H1 (cell line): Measurements from ENCODE around the gene LCP1. TPM values are rescaled to one million over a fixed set of nuclear protein-coding genes. Genes with fewer than 3 reads are reported as not detected.

Source experiments
- CTCF ChIA-PET: fragments of 300-600 bp; sonication (Branson Sonifier 250); formaldehyde crosslinking; loops from one replicate; lab custom pipeline; 2021; ENCODE audit not compliant: partially characterized antibody; lab: Charles Lee
- POLR2A ChIA-PET: fragments of 300-600 bp; sonication (Branson Sonifier 250); formaldehyde crosslinking; loops from one replicate; lab custom pipeline; 2021; ENCODE audit warnings: inconsistent platforms; ENCODE audit not compliant: partially characterized antibody; lab: Charles Lee
- DNase-seq, 2 experiments: peaks; one replicate each; pipeline versions ENCODE4 v3.0.0 to v3.0.0-alpha.2; 2010 to 2022; ENCODE audit warnings: low spot score in 2 of 2, low read depth in 1 of 2, mixed read lengths in 1 of 2
- FAIRE-seq: peaks from 2 replicates; lab custom pipeline; 2011; peaks lifted over from hg19 to GRCh38; lab: Jason Lieb, UNC
- H2AFZ ChIP-seq: 2 replicates; pipeline ENCODE4 v1.8.1; 2012; ENCODE audit warnings: low read length, inconsistent platforms
- H2AK5ac ChIP-seq: 2 replicates; pipeline ENCODE4 v1.6.1; 2013; ENCODE audit warnings: low read depth, low read length
- H2BK120ac ChIP-seq: replicated peaks from 2 replicates; pipeline ENCODE3; 2013; ENCODE audit warnings: low read depth, low read length, inconsistent platforms
- H2BK12ac ChIP-seq: 2 replicates; pipeline ENCODE4 v1.6.1; 2013; ENCODE audit warnings: low read depth, low read length
- H2BK15ac ChIP-seq: 2 replicates; pipeline ENCODE4 v1.6.1; 2013; ENCODE audit warnings: low read length
- H2BK20ac ChIP-seq: 2 replicates; pipeline ENCODE4 v1.6.1; 2013; ENCODE audit warnings: low read length
- H2BK5ac ChIP-seq: 2 replicates; pipeline ENCODE4 v1.6.1; 2013; ENCODE audit warnings: low read depth, low read length
- H3K14ac ChIP-seq: 2 replicates; pipeline ENCODE4 v1.6.1; 2013; ENCODE audit warnings: inconsistent platforms; ENCODE audit not compliant: insufficient read length
- H3K18ac ChIP-seq: 2 replicates; pipeline ENCODE4 v1.6.1; 2013; ENCODE audit warnings: low read length; ENCODE audit errors: extremely low read depth
- H3K23ac ChIP-seq: 2 replicates; pipeline ENCODE4 v1.6.1; 2013; ENCODE audit warnings: inconsistent platforms; ENCODE audit not compliant: insufficient read length
- H3K23me2 ChIP-seq: 2 replicates; pipeline ENCODE4 v1.6.1; 2013; ENCODE audit warnings: low read depth, low read length
- H3K27ac ChIP-seq: 2 replicates; pipeline ENCODE4 v1.6.1; 2011; ENCODE audit warnings: low read depth, low read length, inconsistent platforms
- H3K27me3 ChIP-seq, 4 experiments: replicated peaks in 1 of 4; 1 replicate in 1 of 4; 2 replicates in 3 of 4; pipeline versions ENCODE4 v1.6.1 to v1.8.1; 2011 to 2013; ENCODE audit warnings: low read length in 3 of 4, mild to moderate bottlenecking in 3 of 4, inconsistent platforms in 2 of 4, mixed read lengths in 2 of 4, moderate library complexity in 1 of 4; ENCODE audit not compliant: control insufficient read depth in 3 of 4, insufficient read depth in 3 of 4; ENCODE audit errors: extremely low read depth in 1 of 4
- H3K36me3 ChIP-seq, 4 experiments: 2 replicates each; pipeline versions ENCODE4 v1.6.1 to v1.8.1; 2011 to 2013; ENCODE audit warnings: mild to moderate bottlenecking in 4 of 4, low read length in 3 of 4, moderate library complexity in 2 of 4, control low read depth in 1 of 4, inconsistent platforms in 1 of 4; ENCODE audit not compliant: insufficient read depth in 4 of 4, control insufficient read depth in 2 of 4
- H3K4ac ChIP-seq: replicated peaks from 2 replicates; pipeline ENCODE3; 2013; ENCODE audit warnings: low read length, low read depth, mixed read lengths, inconsistent platforms; ENCODE audit not compliant: insufficient read length
- H3K4me1 ChIP-seq, 4 experiments: replicated peaks in 1 of 4; 1 replicate in 1 of 4; 2 replicates in 3 of 4; pipeline versions ENCODE4 v1.6.1 to v1.8.1; 2011 to 2013; ENCODE audit warnings: low read length in 3 of 4, inconsistent platforms in 2 of 4, mixed read lengths in 1 of 4; ENCODE audit not compliant: insufficient read depth in 4 of 4, control insufficient read depth in 3 of 4
- H3K4me2 ChIP-seq, 2 experiments: 2 replicates each; pipeline versions ENCODE4 v1.6.1 to v1.8.1; 2011 to 2013; ENCODE audit warnings: low read depth in 2 of 2, low read length in 2 of 2, control low read depth in 1 of 2, inconsistent platforms in 1 of 2, mild to moderate bottlenecking in 1 of 2; ENCODE audit not compliant: insufficient read depth in 1 of 2
- H3K4me3 ChIP-seq, 4 experiments: fragments of 200-600, 300-600 bp in 1 of 4; sonication (generic), shearing (Covaris generic), sonication (Bioruptor Twin) in 1 of 4; 2 replicates each; pipeline versions ENCODE4 v1.5.1 to v1.8.1; 2011 to 2016; ENCODE audit warnings: low read length in 4 of 4, low read depth in 3 of 4, control low read depth in 2 of 4, inconsistent platforms in 2 of 4, mild to moderate bottlenecking in 2 of 4, mixed read lengths in 1 of 4, moderate library complexity in 1 of 4; ENCODE audit not compliant: insufficient read depth in 2 of 4; ENCODE audit errors: extremely low read depth in 1 of 4
- H3K56ac ChIP-seq: replicated peaks from 2 replicates; pipeline ENCODE3; 2013; ENCODE audit warnings: low read depth, mild to moderate bottlenecking, mixed read lengths, low read length, inconsistent platforms; ENCODE audit not compliant: insufficient read length
- H3K79me1 ChIP-seq: 2 replicates; pipeline ENCODE4 v1.6.1; 2013; ENCODE audit warnings: low read depth, low read length, control low read depth
- H3K79me2 ChIP-seq, 2 experiments: 2 replicates each; pipeline versions ENCODE4 v1.6.1 to v1.8.1; 2012 to 2013; ENCODE audit warnings: low read length in 2 of 2, mild to moderate bottlenecking in 2 of 2, inconsistent platforms in 1 of 2; ENCODE audit not compliant: insufficient read depth in 2 of 2, control insufficient read depth in 1 of 2
- H3K9ac ChIP-seq, 4 experiments: replicated peaks in 1 of 4; 1 replicate in 1 of 4; 2 replicates in 3 of 4; pipeline versions ENCODE4 v1.6.1 to v1.8.1; 2011 to 2013; ENCODE audit warnings: low read depth in 3 of 4, low read length in 3 of 4, control low read depth in 2 of 4, mild to moderate bottlenecking in 2 of 4, moderate library complexity in 2 of 4, inconsistent platforms in 1 of 4; ENCODE audit errors: extremely low read depth in 1 of 4
- H3K9me3 ChIP-seq, 2 experiments: 2 replicates each; pipeline versions ENCODE4 v1.6.1 to v1.8.1; 2012 to 2013; ENCODE audit warnings: mild to moderate bottlenecking in 2 of 2, moderate library complexity in 2 of 2, control low read depth in 1 of 2, inconsistent platforms in 1 of 2, low read depth in 1 of 2, low read length in 1 of 2, mixed read lengths in 1 of 2; ENCODE audit not compliant: insufficient read depth in 2 of 2
- H4K20me1 ChIP-seq, 2 experiments: replicated peaks in 1 of 2; 2 replicates each; pipeline versions ENCODE3 to v1.8.1; 2011 to 2013; ENCODE audit warnings: inconsistent platforms in 2 of 2, low read length in 2 of 2, mild to moderate bottlenecking in 1 of 2; ENCODE audit not compliant: insufficient read depth in 2 of 2, control insufficient read depth in 1 of 2
- H4K5ac ChIP-seq: 2 replicates; pipeline ENCODE4 v1.6.1; 2013; ENCODE audit warnings: low read length, low read depth, mixed read lengths, inconsistent platforms; ENCODE audit not compliant: insufficient read length
- H4K8ac ChIP-seq: 2 replicates; pipeline ENCODE4 v1.8.0; 2013; ENCODE audit warnings: mild to moderate bottlenecking, moderate library complexity, low read length, inconsistent platforms; ENCODE audit not compliant: insufficient read depth; ENCODE audit errors: extremely low read depth
- H4K91ac ChIP-seq: replicated peaks from 2 replicates; pipeline ENCODE3; 2013; ENCODE audit warnings: low read length, mixed read lengths, inconsistent platforms; ENCODE audit not compliant: insufficient read length
- BCL11A ChIP-seq, 2 experiments: IDR thresholded peaks; one replicate each; pipeline ENCODE4 v1.6.1; 2011; ENCODE audit warnings: low read depth in 2 of 2, low read length in 2 of 2, mild to moderate bottlenecking in 2 of 2
- CBX5 ChIP-seq: fragments of 300-800, 300-1000 bp; sonication (generic); IDR thresholded peaks from 2 replicates; pipeline ENCODE4 v1.7.1; 2016; ENCODE audit warnings: antibody characterized with exemption, low read length, low read depth
- EP300 ChIP-seq, 2 experiments: IDR thresholded peaks; 1 replicate in 1 of 2; 2 replicates in 1 of 2; pipeline ENCODE4 v1.6.1; 2011 to 2012; ENCODE audit warnings: low read depth in 2 of 2, low read length in 2 of 2, mild to moderate bottlenecking in 2 of 2, borderline replicate concordance in 1 of 2, inconsistent platforms in 1 of 2, moderate library complexity in 1 of 2
- EZH2 ChIP-seq: fragments of 200-600 bp; sonication (generic); IDR thresholded peaks from 2 replicates; pipeline ENCODE4 v1.7.1; 2012; ENCODE audit warnings: low read depth, mild to moderate bottlenecking, moderate library complexity, low read length, inconsistent platforms; ENCODE audit not compliant: severe bottlenecking
- HDAC2 ChIP-seq, 2 experiments: fragments of 300-600 bp in 1 of 2; sonication (generic) in 1 of 2; IDR thresholded peaks; 2 replicates each; pipeline ENCODE4 v1.6.1; 2011 to 2012; ENCODE audit warnings: low read depth in 2 of 2, low read length in 2 of 2, mild to moderate bottlenecking in 2 of 2, moderate library complexity in 2 of 2, borderline replicate concordance in 1 of 2, inconsistent platforms in 1 of 2
- JUND ChIP-seq: IDR thresholded peaks from 2 replicates; pipeline ENCODE4 v1.6.1; 2011; ENCODE audit warnings: mild to moderate bottlenecking, improper control_type of control experiment, low read length
- KDM5A ChIP-seq: fragments of 200-600 bp; IDR thresholded peaks from 2 replicates; pipeline ENCODE4 v1.7.1; 2012; ENCODE audit warnings: mild to moderate bottlenecking, low read length, inconsistent platforms, mixed read lengths
- MAFK ChIP-seq: IDR thresholded peaks from 2 replicates; pipeline ENCODE4 v1.6.1; 2012; ENCODE audit warnings: low read depth, mild to moderate bottlenecking, improper control_type of control experiment, low read length
- MAX ChIP-seq: IDR thresholded peaks from 2 replicates; pipeline ENCODE4 v1.6.1; 2012; ENCODE audit warnings: inconsistent platforms
- POLR2AphosphoS5 ChIP-seq: IDR thresholded peaks from 2 replicates; pipeline ENCODE4 v1.6.1; 2011; ENCODE audit warnings: low read depth, low read length
- SP2 ChIP-seq: IDR thresholded peaks from 2 replicates; pipeline ENCODE4 v1.6.1; 2012; ENCODE audit warnings: mild to moderate bottlenecking, low read length, inconsistent platforms
- SP4 ChIP-seq: IDR thresholded peaks from 2 replicates; pipeline ENCODE4 v1.6.1; 2012; ENCODE audit warnings: low read length, inconsistent platforms
- TAF7 ChIP-seq: optimal IDR thresholded peaks from 2 replicates; pipeline ENCODE3; 2011; ENCODE audit warnings: low read depth, mild to moderate bottlenecking, inconsistent platforms, low read length, moderate library complexity, borderline replicate concordance
- TCF12 ChIP-seq: IDR thresholded peaks from 2 replicates; pipeline ENCODE4 v1.6.1; 2011; ENCODE audit warnings: low read depth, mild to moderate bottlenecking, low read length
- ZNF274 ChIP-seq: IDR thresholded peaks from 2 replicates; pipeline ENCODE4 v1.7.0; 2012; ENCODE audit warnings: low read length, borderline replicate concordance; ENCODE audit errors: extremely low read depth
- WGBS, 2 experiments: shearing (Covaris generic) in 1 of 2; methylation state at CpG; one replicate each; pipeline versions ENCODE4 v1.1.6 to v1.1.7; 2013 to 2015; ENCODE audit warnings: low lambda C conversion rate in 2 of 2, mixed read lengths in 2 of 2, inconsistent platforms in 1 of 2, low coverage in 1 of 2, missing lambda C conversion rate in 1 of 2; ENCODE audit not compliant: insufficient replicate concordance in 2 of 2, insufficient coverage in 1 of 2, insufficient read length in 1 of 2; ENCODE audit errors: extremely low coverage in 1 of 2, missing lambda C conversion rate in 1 of 2; 5-methylcytosine and 5-hydroxymethylcytosine counted together
- polyA plus RNA-seq, 7 experiments: library from polyadenylated mRNA; depleted of rRNA in 3 of 7; stranded (reverse) in 5 of 7; unstranded in 2 of 7; fragments of >200 nt in 5 of 7; fragments of 200-250 nt in 2 of 7; gene quantifications; 1 replicate in 5 of 7; 2 replicates in 1 of 7; 4 replicates in 1 of 7; pipeline versions ENCODE4 v1.2.1 to v1.2.3, GENCODE V29; 2011 to 2013; ENCODE audit warnings: missing spikeins in 2 of 7, mixed read lengths in 2 of 7
- total RNA-seq: library from RNA; stranded (reverse); fragmentation: NEBNext Ultra II Directional; extraction: Animal tissue kit (Norgen Biotek cat#: 25700); gene quantifications from 2 replicates; pipeline ENCODE4 v1.2.1, GENCODE V29; 2021

LCP1 gene
- total and polyA plus RNA-seq, 2 of the 8 experiments (the other 6 are each of a cell fraction or from before 2014, with no cell fraction given) = 0.65 to 4.3 TPM

- H3K4me1 ChIP-seq = no peaks in the 10 kb centered on the region
- FAIRE-seq = no peak
- no peak overlapping the region for H4K91ac ChIP-seq
- TF ChIP-seq EP300 (IDR thresholded peaks at IDR 0.05; ENCODE audit: borderline replicate concordance in 1 of 2, low read depth in 2 of 2, low read length in 2 of 2) (no peak), JUND (no peak), ZNF274 (no peak), SP4 (no peak), KDM5A (no peak), HDAC2 (IDR thresholded peaks at IDR 0.05; ENCODE audit: borderline replicate concordance in 1 of 2, low read depth in 2 of 2, low read length in 2 of 2) (no peak), MAFK (no peak), TAF7 (no peak), SP2 (no peak), EZH2 (no peak), CBX5 (no peak), POLR2AphosphoS5 (no peak), MAX (no peak), TCF12 (no peak), BCL11A (IDR thresholded peaks at IDR 0.05; ENCODE audit: low read depth in 2 of 2, low read length in 2 of 2) (no peak)
These were observed 23.8 kb downstream of the LCP1 start for GRCh38 chr13:46158222-46158621.

More at GRCh38 chr13:46158222-46158621, 23.8 kb downstream of the LCP1 start:
- Histone ChIP-seq H3K56ac (no peak overlapping the region), H3K79me1 (no peaks in the 10 kb centered on the region), H2BK5ac (no peak overlapping the region), H3K27me3 (no peaks in the 10 kb centered on the region), H3K36me3 (no peaks in the 10 kb centered on the region), H4K20me1 (no peaks in the 10 kb centered on the region), H3K14ac (no peak overlapping the region), H3K18ac (no peak overlapping the region), H2BK12ac (no peak overlapping the region), H2BK20ac (no peak overlapping the region), H3K23ac (no peak overlapping the region), H2BK15ac (no peak overlapping the region), H3K23me2 (no peaks in the 10 kb centered on the region), H4K5ac (no peak overlapping the region), H3K4me3 (no peak overlapping the region), H4K8ac (no peak overlapping the region), H3K4ac (no peak overlapping the region), H3K4me2 (no peak overlapping the region), H2AK5ac (no peak overlapping the region), H3K79me2 (no peaks in the 10 kb centered on the region), H3K27ac (no peak overlapping the region), H2BK120ac (no peak overlapping the region), H3K9ac (no peak overlapping the region), H3K9me3 (peaks cover 0 to 14% of the 10 kb centered on the region in 2 experiments; a peak in 2 of 4 replicates), H2AFZ (no peak overlapping the region)
- ChIA-PET CTCF (interaction anchor here (1.0 to 4.0 kb wide), 6 partner anchors 9 to 132 kb away, joined by 3 to 36 read pairs (median 11); no protein-coding TSS in a partner anchor), POLR2A (no interaction called here)
- no peak for DNase-seq
- WGBS, 2 experiments = 95% methylated on average over 2 of the region's 2 CpGs; no CpG with 5 or more reads in 1 of the 2 experiments
